Mucosa of descending colon (tissue), 3 donors: ENCODE data around the gene PLCG1. TPM values are rescaled to one million over a fixed set of nuclear protein-coding genes. Genes with fewer than 3 reads are reported as not detected.
A peak's percentile ranks its signal among the peaks of the same experiment; 100 is the strongest.

Source experiments
- ATAC-seq: fragments of 200-7000 bp; cut with Tn5 transposase; one replicate; pipeline ENCODE4 v1.9.1; 2020; ENCODE audit warnings: mild to moderate bottlenecking, moderate library complexity
- DNase-seq, 3 donors: peaks; one replicate each; pipeline ENCODE4 v3.0.0-alpha.2; 2020
- H3K36me3 ChIP-seq: fragments of 200-600 bp; one replicate; pipeline ENCODE4 v1.8.0; 2021; ENCODE audit warnings: low read depth, mild to moderate bottlenecking
- H3K4me1 ChIP-seq: fragments of 200-600 bp; one replicate; pipeline ENCODE4 v1.8.0; 2021; ENCODE audit warnings: low read depth, mild to moderate bottlenecking
- H3K4me3 ChIP-seq: fragments of 200-600 bp; one replicate; pipeline ENCODE4 v1.8.0; 2021; ENCODE audit warnings: mild to moderate bottlenecking
- H3K9me3 ChIP-seq: fragments of 200-600 bp; one replicate; pipeline ENCODE4 v1.8.0; 2021; ENCODE audit warnings: mild to moderate bottlenecking
- CTCF ChIP-seq: fragments of 200-600 bp; IDR thresholded peaks from one replicate; pipeline ENCODE4 v1.8.0; 2022; ENCODE audit warnings: antibody characterized with exemption, mild to moderate bottlenecking
- intact Hi-C, 2 donors: fragments of 100-400 bp; cut with DNase I in 1 of 2; cut with micrococcal nuclease in 1 of 2; formaldehyde crosslinking; loops; one replicate each; pipeline versions ENCODE4 v1.11.0 to v1.11.1; 2022; cut with DNase I, micrococcal nuclease
- total RNA-seq, 3 donors: library from RNA; stranded (reverse); fragmentation: NEBNext Ultra II Directional in 2 of 3; extraction: Animal tissue kit (Norgen Biotek cat#: 25700) in 2 of 3; gene quantifications; one replicate each; pipeline versions ENCODE4 v1.2.1 to v1.2.4, GENCODE V29; 2021 to 2023
- donor health status: DM: no; HTN: no; CAD: no; lungs with moderate emphysema.
- donor health status: DM: no; HTN: no; CAD: no.
- donor health status: DM: no; HTN: yes; CAD: no.

PLCG1 gene
- total RNA-seq, 3 donors from 2014 or later: 65.2 to 98.4 (median 85.4) TPM

- DNase-seq (no peak), ATAC-seq (no peak)
- Histone ChIP-seq H3K4me1 (no peaks in the 10 kb centered on the region), H3K9me3 (no peaks in the 10 kb centered on the region), H3K4me3 (no peak overlapping the region), H3K36me3 (no peaks in the 10 kb centered on the region)
- intact Hi-C loops: loop anchor here in 1 of 2 donors (10.0 kb wide), 1 partner anchor 156 kb away; no protein-coding TSS in a partner anchor
- no peak for TF ChIP-seq CTCF
Observed at GRCh38 chr20:41178904-41179432, 41.6 kb downstream of the PLCG1 start.

GRCh38 chr20:41179961-41180360 lies 42.6 kb downstream of the PLCG1 start:
- no peak overlapping the region for H3K4me3 ChIP-seq
- TF ChIP-seq CTCF: no peak
- DNase-seq (no peak), ATAC-seq (no peak)
- intact Hi-C loops: loop anchor here in 1 of 2 donors (10.0 kb wide), 1 partner anchor 155 kb away; no protein-coding TSS in a partner anchor
- no peaks in the 10 kb centered on the region for H3K36me3 ChIP-seq
- no peaks in the 10 kb centered on the region for H3K9me3 ChIP-seq
- H3K4me1 ChIP-seq: no peaks in the 10 kb centered on the region

GRCh38 chr20:41180599-41181333 lies 43.4 kb downstream of the PLCG1 start:
- no peak for ATAC-seq
- Histone ChIP-seq H3K36me3 (no peaks in the 10 kb centered on the region), H3K4me1 (no peaks in the 10 kb centered on the region), H3K9me3 (no peaks in the 10 kb centered on the region), H3K4me3 (no peak overlapping the region)
- peak in 1 of 3 donors; percentile 8 for DNase-seq
- intact Hi-C loops: no loop called here
- TF ChIP-seq CTCF: no peak

GRCh38 chr20:41181567-41181966 lies 44.2 kb downstream of the PLCG1 start:
- DNase-seq: no peak

More at GRCh38 chr20:41181567-41181966, 44.2 kb downstream of the PLCG1 start:
- TF ChIP-seq CTCF: no peak
- intact Hi-C loops: no loop called here
- Histone ChIP-seq H3K4me1 (no peaks in the 10 kb centered on the region), H3K4me3 (no peak overlapping the region), H3K36me3 (no peaks in the 10 kb centered on the region), H3K9me3 (no peaks in the 10 kb centered on the region)
- no peak for ATAC-seq
